Inferior parietal cortex (tissue), 1 donor: Measurements from ENCODE around the gene ZFP82.

Experiments
- DNase-seq: peaks from one replicate; pipeline ENCODE4 v3.0.0-alpha.2; 2016; ENCODE audit errors: extremely low spot score

Gene ZFP82

GRCh38 chr19:36418287-36419001 lies at the start of gene ZFP82:
TSS of gene ZFP82 (minus strand) at chr19:36418644. CDS start at chr19:36409789, 8,855 bp downstream.
- peak; percentile 85 for DNase-seq

- no peak for DNase-seq
Measured at GRCh38 chr19:36460046-36460445, 41.6 kb upstream of the ZFP82 start.

GRCh38 chr19:36456831-36457230 lies 38.4 kb upstream of the ZFP82 start:
- no peak for DNase-seq

GRCh38 chr19:36449059-36449670 lies 30.7 kb upstream of the ZFP82 start:
- DNase-seq, result no peak

DNA sequence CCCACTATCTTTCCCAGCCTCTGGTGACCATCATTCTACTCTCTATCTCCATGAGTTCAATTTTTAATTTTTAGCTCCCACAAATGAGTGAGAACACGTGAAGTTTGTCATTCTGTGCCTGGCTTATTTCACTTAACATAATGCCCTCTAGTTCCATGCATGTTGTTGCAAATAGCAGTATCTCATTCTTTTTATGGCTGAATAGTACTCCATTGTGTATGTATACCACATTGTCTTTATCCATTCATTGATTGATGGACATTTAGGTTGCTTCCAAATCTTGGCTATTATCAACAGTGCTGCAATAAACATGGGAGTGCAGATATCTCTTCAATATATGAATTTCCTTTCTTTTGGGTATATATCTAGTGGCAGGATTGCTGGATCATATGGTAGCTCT lies 22.9 kb upstream of the ZFP82 start:
- DNase-seq, result no peak

GRCh38 chr19:36436531-36436930 lies 18.1 kb upstream of the ZFP82 start:
- DNase-seq, result no peak

GRCh38 chr19:36423925-36424324 lies 5.5 kb upstream of the ZFP82 start:
- no peak for DNase-seq

DNA sequence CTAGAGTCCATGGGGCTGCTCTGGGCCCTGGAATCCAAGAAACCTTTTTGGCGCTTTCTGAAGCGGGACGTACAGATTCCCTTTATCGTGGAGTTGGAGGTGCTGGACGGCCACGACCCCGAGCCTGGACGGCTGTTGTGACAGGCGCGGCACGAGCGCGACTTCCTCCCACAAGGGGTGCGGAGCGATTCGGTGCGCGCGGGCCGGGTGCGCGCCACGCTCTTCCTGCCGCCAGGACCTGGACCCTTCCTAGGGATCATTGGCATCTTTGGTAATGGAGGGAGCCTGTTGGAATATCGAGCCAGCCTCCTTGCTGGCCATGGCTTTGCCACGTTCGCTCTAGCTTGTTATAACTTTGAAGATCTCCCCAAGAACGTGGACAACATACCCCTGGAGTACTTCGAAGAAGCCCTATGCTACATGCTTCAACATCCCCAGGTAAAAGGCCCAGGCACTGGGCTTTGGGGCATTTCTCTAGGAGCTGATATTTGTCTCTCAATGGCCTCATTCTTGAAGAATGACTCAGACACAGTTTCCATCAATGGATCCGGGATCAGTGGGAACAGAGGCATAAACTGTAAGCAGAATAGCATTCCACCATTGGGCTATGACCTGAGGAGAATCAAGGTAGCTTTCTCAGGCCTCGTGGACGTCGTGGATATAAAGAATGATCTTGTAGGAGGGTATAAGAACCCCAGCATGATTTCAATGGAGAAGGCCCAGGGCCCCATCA lies 3.5 kb upstream of the ZFP82 start:
- DNase-seq, result no peak

DNA sequence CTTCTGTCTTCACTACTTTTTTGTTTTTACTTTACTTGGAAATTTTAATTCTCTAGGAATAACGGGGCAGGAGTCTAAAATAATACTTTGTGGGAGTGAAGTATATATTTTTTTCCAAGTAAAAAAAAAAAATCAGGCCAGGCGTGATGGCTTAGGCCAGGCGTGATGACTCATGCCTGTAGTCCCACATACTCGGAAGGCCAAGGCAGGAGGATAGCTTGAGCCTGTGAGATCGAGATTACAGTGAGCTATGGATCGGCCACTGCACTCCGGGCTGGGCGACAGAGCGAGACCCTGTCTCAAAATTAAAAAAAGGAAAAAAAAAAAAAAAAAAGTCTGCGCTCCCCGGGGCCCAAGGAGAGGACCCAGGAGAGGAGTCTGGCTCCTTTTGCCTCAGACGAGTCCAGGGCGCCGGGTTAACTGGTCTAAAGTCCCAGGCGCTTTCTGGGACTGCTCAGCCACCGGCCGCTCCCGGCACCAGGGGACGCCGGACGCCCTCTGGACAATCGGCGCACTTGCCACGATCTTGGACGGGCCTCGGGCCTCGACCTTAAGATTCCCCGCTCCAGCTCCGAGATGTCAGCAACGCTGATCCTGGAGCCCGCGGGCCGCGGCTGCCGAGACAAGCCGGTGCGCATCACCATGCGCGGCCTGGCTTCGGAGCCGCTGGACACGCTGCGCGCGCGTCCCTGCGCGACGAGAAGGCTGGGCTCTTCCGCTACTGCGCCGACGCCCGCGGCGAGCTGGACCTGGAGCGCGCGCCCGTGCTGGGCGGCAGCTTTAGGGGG lies 2.7 kb upstream of the ZFP82 start:
- DNase-seq, result peak; percentile 33

DNA sequence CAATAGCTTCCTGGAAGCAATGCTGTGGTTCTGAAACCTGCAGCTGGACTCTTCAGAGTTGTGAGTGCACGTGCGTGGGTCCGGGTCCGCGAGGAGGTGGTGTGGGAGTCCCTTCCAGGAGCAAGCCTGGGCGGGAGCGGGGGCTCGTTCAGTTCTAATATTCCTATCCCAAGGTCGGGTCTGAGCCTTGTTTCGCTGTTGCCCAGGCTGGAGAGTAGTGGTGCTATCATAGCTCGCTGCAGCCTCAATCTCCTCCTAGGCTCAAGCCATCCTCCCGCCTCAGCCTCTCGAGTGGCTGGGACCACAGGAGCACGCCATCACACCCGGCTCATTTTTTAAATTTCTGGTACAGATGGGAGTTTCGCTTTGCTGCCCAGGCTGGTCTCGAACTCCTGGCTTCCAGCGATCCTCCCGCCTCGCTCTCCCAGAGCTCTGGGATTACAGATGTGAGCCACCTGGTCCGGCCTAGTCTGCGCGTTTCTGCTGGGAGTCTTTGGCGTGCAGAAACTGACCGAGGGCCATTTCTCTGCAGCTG lies 625 bp downstream of the ZFP82 start:
- no peak for DNase-seq

DNA sequence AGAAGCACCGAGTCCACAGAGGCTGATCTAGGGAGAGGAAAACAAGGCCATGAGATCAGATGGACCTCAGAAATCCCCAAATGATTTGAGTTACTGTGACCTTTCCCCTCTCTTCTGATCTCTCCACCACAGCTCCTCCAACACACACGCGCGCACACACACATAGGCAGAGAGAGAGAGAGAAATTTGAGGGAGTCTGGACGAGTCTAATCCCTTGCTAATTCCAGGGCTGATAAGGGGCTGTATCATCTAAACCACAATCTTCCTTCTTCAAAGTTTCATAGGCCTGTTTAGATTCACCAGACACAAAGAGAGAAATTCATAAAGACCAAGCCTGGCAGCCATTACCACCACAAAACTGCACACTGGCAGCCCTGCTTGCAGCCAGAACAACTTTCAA lies 8.6 kb downstream of the ZFP82 start:
- no peak for DNase-seq

- no peak for DNase-seq
Measured at GRCh38 chr19:36408101-36408500, 10.3 kb downstream of the ZFP82 start.

GRCh38 chr19:36404498-36404897 lies 13.9 kb downstream of the ZFP82 start:
- DNase-seq, result no peak

- DNase-seq, result no peak
Measured at GRCh38 chr19:36401475-36401874, 17.0 kb downstream of the ZFP82 start.

DNA sequence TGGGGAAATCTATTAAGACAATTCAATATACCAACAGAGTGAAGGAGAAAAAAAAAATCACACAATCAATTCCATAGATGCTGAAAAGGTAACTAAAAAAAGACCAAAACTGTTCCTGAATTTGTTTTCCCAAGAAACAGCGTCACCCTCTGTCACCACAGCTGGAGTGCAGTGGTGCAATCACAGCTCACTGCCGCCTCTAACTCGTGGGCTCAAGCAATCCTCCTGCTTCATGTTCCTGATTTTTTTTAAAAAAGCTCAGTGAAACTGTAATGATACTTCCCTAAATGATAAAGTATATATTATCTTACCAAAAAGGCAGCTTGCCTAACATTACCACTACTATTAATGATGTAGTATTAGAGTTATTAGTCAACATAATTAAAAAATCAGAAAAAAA lies 19.9 kb downstream of the ZFP82 start:
- DNase-seq, result no peak

DNA sequence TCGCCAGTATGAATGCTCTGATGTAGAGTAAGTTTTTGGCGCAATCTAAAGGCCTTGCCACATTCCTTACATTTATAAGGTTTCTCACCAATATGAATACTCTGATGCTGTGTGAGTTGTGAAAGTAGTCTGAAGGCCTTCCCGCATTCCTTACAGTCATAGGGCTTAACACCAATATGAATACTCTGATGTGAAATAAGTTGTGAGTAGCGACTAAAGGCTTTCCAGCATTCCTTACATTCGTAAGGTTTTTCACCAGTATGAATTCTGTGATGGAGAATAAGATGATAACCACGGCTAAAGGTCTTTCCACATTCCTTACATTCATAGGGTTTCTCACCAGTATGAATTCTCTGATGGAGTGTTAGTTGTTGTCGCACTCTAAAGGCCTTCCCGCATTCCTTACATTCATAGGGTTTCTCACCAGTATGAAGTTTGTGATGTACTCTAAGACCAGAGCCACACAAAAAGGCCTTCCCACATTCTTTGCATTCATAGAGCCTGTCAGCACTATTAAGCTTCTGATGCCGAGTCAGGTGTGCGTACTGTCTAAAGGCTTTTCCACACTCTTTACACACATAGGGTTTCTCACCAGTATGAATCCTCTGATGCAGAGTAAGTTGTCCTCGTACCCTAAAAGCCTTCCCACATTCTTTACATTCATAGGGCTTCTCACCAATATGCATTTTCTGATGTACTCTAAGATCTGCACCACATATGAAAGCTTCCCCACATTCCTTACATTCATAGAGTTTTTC lies 25.3 kb downstream of the ZFP82 start:
- DNase-seq, result no peak

- DNase-seq, result no peak
Measured at GRCh38 chr19:36379510-36379819, 39.0 kb downstream of the ZFP82 start.

DNA sequence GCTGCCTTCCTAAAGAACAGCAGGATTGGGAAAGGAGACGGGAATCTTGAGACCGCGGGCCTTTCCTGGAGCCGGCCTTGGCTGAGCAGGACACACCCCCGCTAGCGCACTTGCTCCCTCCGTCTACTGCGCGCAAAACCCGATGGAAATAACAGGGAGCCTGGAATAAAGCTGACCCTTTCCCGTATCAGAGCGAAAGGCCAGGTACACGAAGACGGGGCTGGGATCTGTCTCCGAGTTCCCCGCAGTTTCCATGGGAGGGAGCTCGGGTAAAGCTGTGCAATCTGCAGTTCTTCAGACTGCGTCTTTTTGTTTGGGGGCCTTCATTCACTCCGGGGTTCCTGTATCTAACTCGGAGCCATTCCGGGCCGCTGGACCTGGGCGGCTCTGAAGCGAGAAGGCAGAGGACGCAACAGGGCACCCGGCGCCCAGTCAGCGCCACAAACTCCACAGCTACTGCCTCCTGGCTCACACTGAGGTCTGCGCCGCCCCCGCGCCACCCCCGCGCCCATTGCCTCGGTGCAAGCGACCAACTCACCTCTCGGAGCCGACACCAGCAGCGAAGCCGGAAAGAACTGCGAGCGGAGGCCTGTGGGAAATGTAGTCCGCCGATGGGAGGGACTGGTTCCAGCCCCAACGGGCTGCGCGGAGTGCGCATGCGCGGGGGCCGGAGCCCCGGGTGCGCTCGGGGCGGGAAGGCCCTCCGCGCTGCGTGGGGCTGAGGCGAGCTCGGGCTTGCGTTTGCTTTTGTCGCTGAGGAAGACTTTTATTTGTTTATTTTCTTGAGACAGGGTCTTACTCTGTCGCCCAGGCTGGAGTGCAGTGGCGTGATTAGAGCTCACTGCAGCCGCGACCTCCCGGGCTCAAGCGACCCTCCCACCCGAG lies 39.6 kb downstream of the ZFP82 start, which contains the start of gene ZFP14:
ZFP14 (minus strand) TSS at position 577 of the 885 bp plus-strand sequence. CDS start 11,309 bp downstream, outside the sequence.
- peak; percentile 96 for DNase-seq

DNA sequence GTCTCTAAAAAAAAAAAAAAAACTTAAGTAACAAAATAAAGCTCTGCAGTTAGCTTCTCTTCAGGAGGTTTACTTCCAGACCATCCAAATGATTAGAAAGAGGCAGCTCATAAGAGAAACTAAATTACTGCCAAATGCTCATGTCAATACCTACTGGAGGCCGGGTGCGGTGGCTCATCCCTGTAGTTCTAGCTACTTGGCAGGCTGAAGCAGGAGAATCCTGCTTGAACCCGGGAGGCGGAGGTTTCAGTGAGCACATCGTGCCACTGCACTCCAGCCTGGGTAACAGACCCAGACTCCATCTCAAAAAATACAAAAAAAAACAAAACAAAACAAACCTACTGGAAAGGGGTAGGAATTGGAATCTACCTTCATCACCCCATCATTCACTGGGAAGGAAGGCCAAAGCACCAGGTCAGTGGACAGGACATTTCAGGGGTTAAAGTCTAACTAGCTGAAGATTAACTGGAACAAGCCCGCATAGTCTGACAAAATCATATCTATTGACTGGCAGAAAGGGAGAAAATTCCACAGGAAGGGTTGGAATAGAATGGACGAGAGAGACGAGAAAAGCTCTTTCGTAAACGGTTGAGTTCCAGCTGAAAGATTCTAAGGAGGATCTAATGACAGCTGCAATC lies 40.8 kb downstream of the ZFP82 start:
- DNase-seq, result no peak
